Ascending aorta (tissue), 2 donors: Measurements from ENCODE around the gene CXCR2. TPM values are rescaled to one million over a fixed set of nuclear protein-coding genes. Genes with fewer than 3 reads are reported as not detected.
"Not testable (repeated sequence)": the region's sequence is repeated elsewhere in the genome, so short reads cannot be mapped to it uniquely, and the experiment has no call there.

Experiments
- DNase-seq, 2 donors: peaks; one replicate each; pipeline ENCODE4 v3.0.0-alpha.2; 2019; ENCODE audit warnings: low spot score in 2 of 2
- H3K27ac ChIP-seq, 2 donors: fragments of 200-600 bp; sonication (generic); one replicate each; pipeline ENCODE4 v1.5.1; 2016 to 2017; ENCODE audit warnings: mild to moderate bottlenecking in 1 of 2
- H3K27me3 ChIP-seq: fragments of 200-600 bp; sonication (generic); one replicate; pipeline ENCODE4 v1.5.1; 2017
- H3K36me3 ChIP-seq, 2 donors: fragments of 200-600 bp; sonication (generic); one replicate each; pipeline ENCODE4 v1.5.1; 2016
- H3K4me1 ChIP-seq, 2 donors: fragments of 200-600 bp; sonication (generic); one replicate each; pipeline ENCODE4 v1.5.1; 2016 to 2017; ENCODE audit warnings: mild to moderate bottlenecking in 1 of 2
- H3K4me3 ChIP-seq, 2 donors: fragments of 200-600 bp; sonication (generic); one replicate each; pipeline ENCODE4 v1.5.1; 2016 to 2017; ENCODE audit warnings: mild to moderate bottlenecking in 1 of 2
- H3K9me3 ChIP-seq, 2 donors: fragments of 200-600 bp; sonication (generic); one replicate each; pipeline ENCODE4 v1.5.1; 2016
- intact Hi-C: fragments of 100-400 bp; cut with DNase I; formaldehyde crosslinking; loops from one replicate; pipeline ENCODE4 v1.15.1; 2023
- total RNA-seq: library from RNA; depleted of rRNA; stranded (reverse); fragments of >200 nt; gene quantifications from one replicate; pipeline ENCODE4 v1.1.0, GENCODE V29; 2016
- TF ChIP-seq, protein P1 (sequence below), 3 experiments: fragments of 200-600 bp in 2 of 3; fragments of 450-650 bp in 1 of 3; sonication (generic) in 2 of 3; IDR thresholded peaks; one replicate each; pipeline ENCODE4 v1.5.1; 2016 to 2019; ENCODE audit warnings: antibody characterized with exemption in 3 of 3, mild to moderate bottlenecking in 1 of 3, moderate library complexity in 1 of 3

CXCR2 gene
- total RNA-seq, 1 donor from 2014 or later = not detected

DNA sequence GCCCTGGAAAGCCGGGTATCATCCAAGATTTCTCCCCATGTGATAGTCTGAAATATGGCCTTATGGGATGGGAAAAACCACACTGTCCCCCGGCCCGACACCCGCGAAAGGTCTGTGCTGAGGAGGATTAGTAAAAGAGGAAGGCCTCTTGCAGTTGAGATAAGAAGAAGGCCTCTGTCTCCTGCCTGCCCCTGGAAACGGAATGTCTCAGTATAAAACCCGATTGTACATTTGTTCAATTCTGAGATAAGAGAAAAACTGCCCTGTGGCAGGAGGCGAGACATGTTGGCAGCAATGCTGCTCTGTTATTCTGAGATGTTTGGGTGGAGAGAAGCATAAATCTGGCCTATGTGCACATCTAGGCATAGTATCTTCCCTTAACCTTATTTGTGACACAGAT, 30.0 kb upstream of the CXCR2 start:
- H3K4me1 ChIP-seq = no peaks in the 10 kb centered on the region
- no peak for DNase-seq
- TF ChIP-seq, protein P1, sequence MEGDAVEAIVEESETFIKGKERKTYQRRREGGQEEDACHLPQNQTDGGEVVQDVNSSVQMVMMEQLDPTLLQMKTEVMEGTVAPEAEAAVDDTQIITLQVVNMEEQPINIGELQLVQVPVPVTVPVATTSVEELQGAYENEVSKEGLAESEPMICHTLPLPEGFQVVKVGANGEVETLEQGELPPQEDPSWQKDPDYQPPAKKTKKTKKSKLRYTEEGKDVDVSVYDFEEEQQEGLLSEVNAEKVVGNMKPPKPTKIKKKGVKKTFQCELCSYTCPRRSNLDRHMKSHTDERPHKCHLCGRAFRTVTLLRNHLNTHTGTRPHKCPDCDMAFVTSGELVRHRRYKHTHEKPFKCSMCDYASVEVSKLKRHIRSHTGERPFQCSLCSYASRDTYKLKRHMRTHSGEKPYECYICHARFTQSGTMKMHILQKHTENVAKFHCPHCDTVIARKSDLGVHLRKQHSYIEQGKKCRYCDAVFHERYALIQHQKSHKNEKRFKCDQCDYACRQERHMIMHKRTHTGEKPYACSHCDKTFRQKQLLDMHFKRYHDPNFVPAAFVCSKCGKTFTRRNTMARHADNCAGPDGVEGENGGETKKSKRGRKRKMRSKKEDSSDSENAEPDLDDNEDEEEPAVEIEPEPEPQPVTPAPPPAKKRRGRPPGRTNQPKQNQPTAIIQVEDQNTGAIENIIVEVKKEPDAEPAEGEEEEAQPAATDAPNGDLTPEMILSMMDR (IDR thresholded peaks at IDR 0.05) = no peak
- no peak overlapping the region for H3K27ac ChIP-seq
- H3K36me3 ChIP-seq = no peaks in the 10 kb centered on the region
- H3K27me3 ChIP-seq = no peaks in the 10 kb centered on the region
- intact Hi-C loops = no loop called here
- no peak overlapping the region for H3K4me3 ChIP-seq
- H3K9me3 ChIP-seq = no peaks in the 10 kb centered on the region

DNA sequence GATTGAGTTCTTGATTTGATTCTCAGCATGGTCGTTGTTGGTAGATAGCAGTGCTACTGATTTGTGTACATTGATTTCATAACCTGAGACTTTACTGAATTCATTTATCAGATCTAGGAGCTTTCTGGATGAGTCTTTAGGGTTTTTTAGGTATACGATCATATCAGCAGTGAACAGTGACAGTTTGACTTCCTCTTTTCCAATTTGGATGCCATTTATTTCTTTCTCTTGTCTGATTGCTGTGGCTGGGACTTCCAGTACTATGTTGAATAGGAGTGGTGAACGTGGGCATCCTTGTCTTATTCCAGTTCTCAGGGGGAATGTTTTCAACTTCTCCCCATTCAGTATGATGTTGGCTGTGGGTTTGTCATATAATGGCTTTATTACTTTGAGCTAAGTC, 27.9 kb upstream of the CXCR2 start:
- no peaks in the 10 kb centered on the region for H3K9me3 ChIP-seq
- no peak overlapping the region for H3K27ac ChIP-seq
- TF ChIP-seq, protein P1 (IDR thresholded peaks at IDR 0.05) = no peak
- no peak for DNase-seq
- H3K4me1 ChIP-seq = no peaks in the 10 kb centered on the region
- no peaks in the 10 kb centered on the region for H3K27me3 ChIP-seq
- intact Hi-C loops = no loop called here
- H3K36me3 ChIP-seq = no peaks in the 10 kb centered on the region
- H3K4me3 ChIP-seq = no peak overlapping the region

DNA sequence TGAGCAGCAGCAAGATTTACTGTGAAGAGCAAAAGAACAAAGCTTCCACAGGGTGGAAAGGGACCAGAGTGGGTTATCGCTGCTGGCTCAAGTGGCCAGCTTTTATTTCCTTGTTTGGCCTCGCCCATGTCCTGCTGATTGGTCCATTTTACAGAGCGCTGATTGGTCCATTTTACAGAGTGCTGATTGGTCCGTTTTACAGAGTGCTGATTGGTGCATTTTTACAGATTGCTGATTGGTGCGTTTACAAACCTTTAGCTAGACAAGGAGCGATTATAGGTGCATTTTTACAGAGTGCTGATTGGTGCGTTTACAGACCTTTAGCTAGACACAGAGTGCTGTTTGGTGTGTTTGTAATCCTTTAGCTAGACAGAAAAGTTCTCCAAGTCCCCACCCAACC, 17.0 kb upstream of the CXCR2 start:
- H3K4me1 ChIP-seq, H3K27ac ChIP-seq, H3K9me3 ChIP-seq, intact Hi-C loops, H3K27me3 ChIP-seq, H3K4me3 ChIP-seq, DNase-seq, H3K36me3 ChIP-seq: not testable (repeated sequence)

DNA sequence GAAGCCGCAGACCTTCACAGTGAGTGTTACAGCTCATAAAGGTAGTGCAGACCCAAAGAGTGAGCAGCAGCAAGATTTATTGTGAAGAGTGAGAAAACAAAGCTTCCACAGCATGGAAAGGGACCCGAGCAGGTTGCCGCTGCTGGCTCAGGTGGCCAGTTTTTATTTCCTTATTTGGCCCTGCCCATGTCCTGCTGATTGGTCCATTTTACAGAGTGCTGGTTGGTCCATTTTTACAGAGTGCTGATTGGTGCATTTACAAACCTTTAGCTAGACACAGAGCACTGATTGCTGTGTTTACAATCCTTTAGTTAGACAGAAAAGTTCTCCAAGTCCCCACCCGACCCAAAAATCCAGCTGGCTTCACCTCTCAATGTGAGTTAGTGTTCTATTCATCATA, 4.0 kb upstream of the CXCR2 start:
- H3K36me3 ChIP-seq, intact Hi-C loops, H3K27me3 ChIP-seq, H3K27ac ChIP-seq, H3K4me1 ChIP-seq, H3K4me3 ChIP-seq, DNase-seq: not testable (repeated sequence)
- H3K9me3 ChIP-seq = peaks cover 15 to 27% of the 10 kb centered on the region in 2 donors

DNA sequence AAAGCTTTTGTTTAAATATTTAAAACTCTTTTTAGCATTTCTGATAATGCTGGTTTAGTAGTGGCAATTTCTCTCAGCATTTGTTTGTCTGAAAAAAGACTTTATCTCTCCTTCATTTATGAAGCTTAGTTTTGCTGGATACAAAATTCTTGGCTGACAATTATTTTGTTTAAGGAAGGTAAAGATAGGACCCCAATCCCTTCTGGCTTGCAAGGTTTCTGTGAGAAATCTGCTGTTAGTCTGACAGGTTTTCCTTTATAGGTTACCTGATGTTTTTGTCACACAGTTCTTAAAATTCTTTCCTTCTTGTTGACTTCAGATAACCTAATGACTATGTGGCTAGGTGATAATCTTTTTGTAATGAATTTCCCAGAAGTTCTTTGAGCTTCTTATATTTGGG, 3.5 kb upstream of the CXCR2 start:
- H3K27ac ChIP-seq, intact Hi-C loops, DNase-seq, H3K36me3 ChIP-seq, H3K27me3 ChIP-seq, H3K4me1 ChIP-seq, H3K4me3 ChIP-seq: not testable (repeated sequence)
- H3K9me3 ChIP-seq = peaks cover 11 to 25% of the 10 kb centered on the region in 2 donors

DNA sequence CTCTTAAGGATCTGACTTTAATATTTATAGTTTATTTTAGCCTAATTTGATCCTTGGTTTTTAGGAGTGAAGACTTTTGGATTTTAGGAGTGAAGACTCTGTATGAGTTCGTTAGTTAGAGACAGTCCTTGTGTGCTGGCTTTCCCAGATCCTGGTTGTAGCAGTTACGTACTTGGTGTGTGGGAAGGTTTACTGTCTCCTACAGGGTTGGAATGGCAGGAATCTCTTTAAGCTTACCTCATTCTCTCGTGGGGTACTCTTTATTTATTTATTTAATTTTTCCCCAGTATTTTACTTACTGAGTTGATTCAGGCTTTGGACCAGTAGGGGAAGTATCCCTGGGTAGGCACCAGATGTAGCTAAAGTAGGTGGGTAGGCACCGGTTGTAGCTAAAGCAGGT, 1.8 kb upstream of the CXCR2 start:
- Histone ChIP-seq H3K27me3 (no peaks in the 10 kb centered on the region), H3K4me3 (no peak overlapping the region), H3K27ac (no peak overlapping the region), H3K4me1 (no peaks in the 10 kb centered on the region), H3K36me3 (no peaks in the 10 kb centered on the region), H3K9me3 (peaks cover 11 to 25% of the 10 kb centered on the region in 2 donors)
- DNase-seq = no peak
- intact Hi-C loops = no loop called here
- TF ChIP-seq, protein P1 (IDR thresholded peaks at IDR 0.05) = no peak

DNA sequence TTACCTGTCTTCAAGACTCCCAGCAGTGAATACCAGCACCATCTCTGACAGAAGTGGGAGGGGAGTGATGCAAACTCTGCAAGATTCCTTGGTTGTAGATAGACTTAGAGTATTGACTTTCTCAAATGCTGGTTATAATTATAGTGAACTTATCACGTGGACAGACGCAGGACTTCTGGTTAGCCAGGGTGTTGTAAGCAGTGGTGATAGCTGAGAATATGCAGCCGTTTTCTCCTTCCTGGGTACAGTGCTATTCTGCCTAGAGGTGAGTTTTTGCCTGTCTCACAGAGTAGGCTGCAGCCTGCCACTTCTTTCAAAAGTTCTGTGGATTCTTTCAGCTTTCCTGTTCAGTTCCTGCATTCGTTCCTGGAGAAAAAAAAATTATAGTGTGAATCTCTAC, 733 bp upstream of the CXCR2 start:
- TF ChIP-seq, protein P1 (IDR thresholded peaks at IDR 0.05) = no peak
- H3K4me3 ChIP-seq = no peak overlapping the region
- intact Hi-C loops = no loop called here

More for the DNA sequence above, 733 bp upstream of the CXCR2 start:
- H3K36me3 ChIP-seq = no peaks in the 10 kb centered on the region
- no peak overlapping the region for H3K27ac ChIP-seq
- peaks cover 11 to 25% of the 10 kb centered on the region in 2 donors for H3K9me3 ChIP-seq
- no peaks in the 10 kb centered on the region for H3K27me3 ChIP-seq
- DNase-seq = no peak
- H3K4me1 ChIP-seq = no peaks in the 10 kb centered on the region
